Heart right ventricle (tissue), 16 donors: Measurements from ENCODE around the gene CTDSP1. TPM values are rescaled to one million over a fixed set of nuclear protein-coding genes. Genes with fewer than 3 reads are reported as not detected.

Experiments used
- ATAC-seq, 8 donors: fragments of 200-7000 bp; cut with Tn5 transposase; one replicate each; pipeline ENCODE4 v1.9.1; 2020; ENCODE audit warnings: mild to moderate bottlenecking in 8 of 8, moderate library complexity in 8 of 8, moderate number of reproducible peaks in 1 of 8
- DNase-seq, 2 donors: peaks; one replicate each; pipeline ENCODE4 v3.0.0-alpha.2; 2020
- H3K27ac ChIP-seq, 10 donors: fragments of 200-600 bp; sonication (generic) in 2 of 10; one replicate each; pipeline versions ENCODE4 v1.5.0 to v1.8.0; 2020 to 2022; ENCODE audit warnings: mild to moderate bottlenecking in 3 of 10
- H3K27me3 ChIP-seq, 7 donors: fragments of 200-600 bp; one replicate each; pipeline ENCODE4 v1.8.0; 2021 to 2022; ENCODE audit warnings: mild to moderate bottlenecking in 2 of 7
- H3K36me3 ChIP-seq, 9 donors: fragments of 200-600 bp; sonication (generic) in 1 of 9; one replicate each; pipeline versions ENCODE4 v1.5.0 to v1.8.0; 2020 to 2022; ENCODE audit warnings: mild to moderate bottlenecking in 2 of 9
- H3K4me1 ChIP-seq, 9 donors: fragments of 200-600 bp; sonication (generic) in 1 of 9; one replicate each; pipeline versions ENCODE4 v1.5.0 to v1.8.0; 2020 to 2022; ENCODE audit warnings: mild to moderate bottlenecking in 4 of 9
- H3K4me3 ChIP-seq, 10 donors: fragments of 200-600 bp; sonication (generic) in 2 of 10; one replicate each; pipeline versions ENCODE4 v1.5.0 to v1.8.0; 2020 to 2022; ENCODE audit warnings: mild to moderate bottlenecking in 7 of 10, moderate library complexity in 2 of 10
- H3K9me3 ChIP-seq, 11 donors: fragments of 200-600 bp in 10 of 11; sonication (generic) in 2 of 11; one replicate each; pipeline versions ENCODE4 v1.5.0 to v1.8.0; 2013 to 2022; ENCODE audit warnings: mild to moderate bottlenecking in 2 of 11, control low read depth in 1 of 11, moderate library complexity in 1 of 11
- CTCF ChIP-seq, 9 donors: fragments of 200-600 bp; sonication (generic) in 2 of 9; IDR thresholded peaks; one replicate each; pipeline versions ENCODE4 v1.5.0 to v1.8.0; 2021 to 2022; ENCODE audit warnings: antibody characterized with exemption in 9 of 9, mild to moderate bottlenecking in 5 of 9, moderate library complexity in 1 of 9
- WGBS, 2 donors: extraction: QIAGEN DNeasy Blood & Tissue Kit; methylation state at CpG; one replicate each; pipeline ENCODE4 v1.1.7; 2013; ENCODE audit warnings: inconsistent platforms in 1 of 2; 5-methylcytosine and 5-hydroxymethylcytosine counted together
- intact Hi-C, 10 donors: fragments of 100-400 bp; cut with DNase I; formaldehyde crosslinking; loops; one replicate each; pipeline versions ENCODE4 v1.11.1 to v1.14.2; 2022
- polyA plus RNA-seq, 2 donors: library from polyadenylated mRNA; stranded (reverse); fragments of 200-250 nt; gene quantifications; one replicate each; pipeline ENCODE4 v1.2.3, GENCODE V29; 2013
- total RNA-seq, 10 donors: library from RNA; stranded (reverse); fragmentation: NEBNext Ultra II Directional in 3 of 10; extraction: Animal tissue kit (Norgen Biotek cat#: 25700) in 3 of 10; gene quantifications; one replicate each; pipeline versions ENCODE4 v1.2.1 to v1.2.4, GENCODE V29; 2021 to 2023
- donor health status: Arrhythmogenic right ventricular cardiomyopathy.
- donor health status: ischemic (EF 13 %, LVEDD 7.1; RV severe dilation, severe dysfunction).
- donor health status: healthy with polysubstance abuse.
- donor health status: DM: no; HTN: yes; CAD: no.
- donor health status: DM: no; HTN: no; CAD: no.
- donor health status: ischemic (EF 25% LVEDD 6.9; RV normal size, moderate dysfunction).
- donor health status: ischemic (EF 25% LVEDD 5.7; RV mildly dilated, moderate dysfunction).
- donor health status: healthy.
- donor health status: DM: yes; HTN: yes; CAD: no.
- donor health status: Ischemic cardiomyopathy.
- donor health status: ischemic (EF 35%, LVEDD 5.7; RV mildly dilated, moderate dysfunction).
- donor health status: nonischemic (EF 11% LVEDD 7.7; RV severe dilation, severe dysfunction).
- donor health status: DM: yes; HTN: yes; CAD: no.
- donor health status: PGD.
- donor health status: ischemic (EF 29% LVEDD 5.4; RV normal size, mild dysfunction).
- donor health status: nonischemic (EF 23%, LVEDD 6.1; RV moderate dilation, normal function).

CTDSP1 gene
- total and polyA plus RNA-seq, 12 donors, result 77.9 to 118 (median 89.5) TPM

GRCh38 chr2:218395456-218395825 lies 4.2 kb upstream of the CTDSP1 start:
- Histone ChIP-seq H3K36me3 (peaks cover 0 to 33% (median 0%) of the 10 kb centered on the region in 9 donors), H3K27me3 (no peaks in the 10 kb centered on the region), H3K4me3 (peak overlapping the region in 9 of 10 donors; percentile 79 to 100 (median 98)), H3K27ac (peak overlapping the region; percentile 98 to 100 (median 100)), H3K9me3 (no peaks in the 10 kb centered on the region), H3K4me1 (peaks cover 0 to 48% (median 26%) of the 10 kb centered on the region in 9 donors)
- DNase-seq (peak in 1 of 2 donors; percentile 25), ATAC-seq (no peak)
- WGBS, 2 donors, result 31 to 35% methylated on average over 16 of the region's 16 CpGs
- intact Hi-C loops, result loop anchor here in 9 of 10 donors (2.0 to 10.0 kb wide), 7 partner anchors 91 to 172 kb away; partner anchors contain the start of genes AAMP (in 6 of the 9), PNKD (in 6 of the 9), TMBIM1 (in 4 of the 9) and CNOT9 (in 1 of the 9)
- TF ChIP-seq CTCF (IDR thresholded peaks at IDR 0.05), result no peak

GRCh38 chr2:218395826-218396687 lies 3.6 kb upstream of the CTDSP1 start:
- no peaks in the 10 kb centered on the region for H3K27me3 ChIP-seq
- peak overlapping the region; percentile 45 to 100 (median 98) for H3K4me3 ChIP-seq
- intact Hi-C loops, result loop anchor here in 9 of 10 donors (1.0 to 10.0 kb wide), 9 partner anchors 29 to 171 kb away; partner anchors contain the start of genes AAMP (in 6 of the 9), PNKD (in 6 of the 9), TMBIM1 (in 5 of the 9) and CNOT9 (in 1 of the 9)
- WGBS, 2 donors, result 0 to 1% methylated on average over 56 to 57 of the region's 57 CpGs
- TF ChIP-seq CTCF (IDR thresholded peaks at IDR 0.05), result peak; percentile 83 to 99 (median 95)
- no peaks in the 10 kb centered on the region for H3K9me3 ChIP-seq
- peaks cover under 1 to 51% (median 28%) of the 10 kb centered on the region in 9 donors for H3K4me1 ChIP-seq
- peaks cover 0 to 31% (median 0%) of the 10 kb centered on the region in 9 donors for H3K36me3 ChIP-seq
- peak; percentile 67 to 83 (median 76) for ATAC-seq
- peak; percentile 95 for DNase-seq
- H3K27ac ChIP-seq, result peak overlapping the region; percentile 98 to 100 (median 100)

GRCh38 chr2:218396688-218397462 lies 2.8 kb upstream of the CTDSP1 start:
- Histone ChIP-seq H3K4me3 (peak overlapping the region; percentile 45 to 100 (median 98)), H3K27me3 (no peaks in the 10 kb centered on the region), H3K9me3 (no peaks in the 10 kb centered on the region), H3K36me3 (peaks cover 0 to 32% (median 5%) of the 10 kb centered on the region in 9 donors), H3K4me1 (peaks cover 7 to 59% (median 36%) of the 10 kb centered on the region in 9 donors), H3K27ac (peak overlapping the region; percentile 98 to 100 (median 100))
- no peak for TF ChIP-seq CTCF (IDR thresholded peaks at IDR 0.05)
- DNase-seq, result peak; percentile 82 to 86
- WGBS, 2 donors, result 0 to 1% methylated on average over 27 of the region's 27 CpGs
- intact Hi-C loops, result loop anchor here in 9 of 10 donors (1.0 to 10.0 kb wide), 9 partner anchors 30 to 170 kb away; partner anchors contain the start of genes AAMP (in 6 of the 9), PNKD (in 6 of the 9), TMBIM1 (in 5 of the 9) and CNOT9 (in 1 of the 9)
- ATAC-seq, result peak in 7 of 8 donors; percentile 1 to 47 (median 27)
